ENCODE results near the gene ZMYM2.

ZMYM2 gene

GRCh38 chr13:20015763-20016162 is 57.2 kb downstream of the ZMYM2 start:
- TF ChIP-seq CREB1 (IDR thresholded peaks at IDR 0.05; ENCODE audit: low read depth) (no peak), TCF12 (IDR thresholded peaks at IDR 0.05; ENCODE audit: low read depth) (no peak), TEAD4 (IDR thresholded peaks at IDR 0.05) (no peak)

GRCh38 chr13:20016649-20017364 is 58.3 kb downstream of the ZMYM2 start:
- no peak for TF ChIP-seq EGR1 (IDR thresholded peaks at IDR 0.05)
- TF ChIP-seq, protein P1, sequence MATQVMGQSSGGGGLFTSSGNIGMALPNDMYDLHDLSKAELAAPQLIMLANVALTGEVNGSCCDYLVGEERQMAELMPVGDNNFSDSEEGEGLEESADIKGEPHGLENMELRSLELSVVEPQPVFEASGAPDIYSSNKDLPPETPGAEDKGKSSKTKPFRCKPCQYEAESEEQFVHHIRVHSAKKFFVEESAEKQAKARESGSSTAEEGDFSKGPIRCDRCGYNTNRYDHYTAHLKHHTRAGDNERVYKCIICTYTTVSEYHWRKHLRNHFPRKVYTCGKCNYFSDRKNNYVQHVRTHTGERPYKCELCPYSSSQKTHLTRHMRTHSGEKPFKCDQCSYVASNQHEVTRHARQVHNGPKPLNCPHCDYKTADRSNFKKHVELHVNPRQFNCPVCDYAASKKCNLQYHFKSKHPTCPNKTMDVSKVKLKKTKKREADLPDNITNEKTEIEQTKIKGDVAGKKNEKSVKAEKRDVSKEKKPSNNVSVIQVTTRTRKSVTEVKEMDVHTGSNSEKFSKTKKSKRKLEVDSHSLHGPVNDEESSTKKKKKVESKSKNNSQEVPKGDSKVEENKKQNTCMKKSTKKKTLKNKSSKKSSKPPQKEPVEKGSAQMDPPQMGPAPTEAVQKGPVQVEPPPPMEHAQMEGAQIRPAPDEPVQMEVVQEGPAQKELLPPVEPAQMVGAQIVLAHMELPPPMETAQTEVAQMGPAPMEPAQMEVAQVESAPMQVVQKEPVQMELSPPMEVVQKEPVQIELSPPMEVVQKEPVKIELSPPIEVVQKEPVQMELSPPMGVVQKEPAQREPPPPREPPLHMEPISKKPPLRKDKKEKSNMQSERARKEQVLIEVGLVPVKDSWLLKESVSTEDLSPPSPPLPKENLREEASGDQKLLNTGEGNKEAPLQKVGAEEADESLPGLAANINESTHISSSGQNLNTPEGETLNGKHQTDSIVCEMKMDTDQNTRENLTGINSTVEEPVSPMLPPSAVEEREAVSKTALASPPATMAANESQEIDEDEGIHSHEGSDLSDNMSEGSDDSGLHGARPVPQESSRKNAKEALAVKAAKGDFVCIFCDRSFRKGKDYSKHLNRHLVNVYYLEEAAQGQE (IDR thresholded peaks at IDR 0.05; ENCODE audit: low read depth), result no peak
- TF ChIP-seq TAF1 (IDR thresholded peaks at IDR 0.05; ENCODE audit: low read depth), result no peak
- TF ChIP-seq ZBTB7A (IDR thresholded peaks at IDR 0.05; ENCODE audit: low read depth), result no peak
- no peak for TF ChIP-seq TEAD4 (IDR thresholded peaks at IDR 0.05)
- TF ChIP-seq CEBPB (IDR thresholded peaks at IDR 0.05), result no peak
- no peak for TF ChIP-seq NFIC (IDR thresholded peaks at IDR 0.05)
- no peak for TF ChIP-seq CREB1 (IDR thresholded peaks at IDR 0.05; ENCODE audit: low read depth)
- TF ChIP-seq YY1 (IDR thresholded peaks at IDR 0.05; ENCODE audit: low read depth), result no peak
- TF ChIP-seq FOXM1 (IDR thresholded peaks at IDR 0.05; ENCODE audit: borderline replicate concordance, low read depth), result no peak
- no peak for TF ChIP-seq USF1 (IDR thresholded peaks at IDR 0.05)
- no peak for TF ChIP-seq EP300 (IDR thresholded peaks at IDR 0.05; ENCODE audit: borderline replicate concordance)
- TF ChIP-seq TCF12 (IDR thresholded peaks at IDR 0.05; ENCODE audit: low read depth), result no peak

DNA sequence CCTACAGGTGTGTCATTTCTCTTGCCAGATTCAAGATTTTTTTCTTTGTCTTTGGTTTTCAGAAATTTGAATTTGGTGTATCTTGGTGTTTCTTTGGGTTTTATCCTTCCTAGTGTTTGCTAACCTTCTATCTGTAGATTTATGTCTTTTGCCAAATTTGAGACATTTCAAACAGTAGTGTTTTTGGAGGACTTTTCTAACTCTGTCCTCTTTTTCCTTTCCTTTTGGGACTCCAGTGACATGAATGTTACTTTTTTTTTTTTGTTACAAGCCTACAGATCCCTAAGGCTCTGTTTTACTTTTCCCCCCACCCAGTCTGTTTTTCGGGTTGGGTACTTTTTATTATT is 58.8 kb downstream of the ZMYM2 start:
- no peak for TF ChIP-seq RAD21 (IDR thresholded peaks at IDR 0.05; ENCODE audit: low read depth)
- TF ChIP-seq NFIC (IDR thresholded peaks at IDR 0.05), result no peak
- no peak for TF ChIP-seq TCF12 (IDR thresholded peaks at IDR 0.05; ENCODE audit: low read depth)
- TF ChIP-seq, protein P1 (IDR thresholded peaks at IDR 0.05; ENCODE audit: low read depth), result no peak
- no peak for TF ChIP-seq EGR1 (IDR thresholded peaks at IDR 0.05)
- no peak for TF ChIP-seq TAF1 (IDR thresholded peaks at IDR 0.05; ENCODE audit: low read depth)
- TF ChIP-seq CEBPB (IDR thresholded peaks at IDR 0.05), result no peak

DNA sequence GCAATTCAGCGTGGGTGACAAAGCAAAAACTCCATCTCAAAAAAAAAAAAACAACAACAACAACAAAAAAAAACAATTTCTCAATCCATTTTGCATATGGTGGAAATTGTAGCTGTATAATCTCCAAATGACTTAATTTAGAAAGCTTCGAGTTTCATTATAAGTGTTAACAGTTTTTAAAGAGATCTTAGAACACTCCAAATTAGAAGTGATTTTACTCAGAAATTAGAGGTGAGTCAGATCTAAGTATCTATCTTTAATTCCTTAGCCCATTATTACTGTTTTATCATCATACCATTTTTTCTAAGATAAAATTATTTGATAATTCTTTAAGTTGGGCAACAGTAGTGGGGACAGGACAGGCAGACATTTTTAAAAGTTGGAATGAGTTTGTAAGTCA is 60.5 kb downstream of the ZMYM2 start:
- TF ChIP-seq FOXM1 (IDR thresholded peaks at IDR 0.05; ENCODE audit: borderline replicate concordance, low read depth) (no peak), CREB1 (IDR thresholded peaks at IDR 0.05; ENCODE audit: low read depth) (no peak), TCF12 (IDR thresholded peaks at IDR 0.05; ENCODE audit: low read depth) (no peak), USF1 (IDR thresholded peaks at IDR 0.05) (no peak), MAX (IDR thresholded peaks at IDR 0.05) (no peak), RAD21 (IDR thresholded peaks at IDR 0.05; ENCODE audit: low read depth) (no peak), YY1 (IDR thresholded peaks at IDR 0.05; ENCODE audit: low read depth) (no peak), NFIC (IDR thresholded peaks at IDR 0.05) (no peak), EGR1 (IDR thresholded peaks at IDR 0.05) (no peak), ZBTB7A (IDR thresholded peaks at IDR 0.05; ENCODE audit: low read depth) (no peak), TEAD4 (IDR thresholded peaks at IDR 0.05) (no peak), TAF1 (IDR thresholded peaks at IDR 0.05; ENCODE audit: low read depth) (no peak), CEBPB (IDR thresholded peaks at IDR 0.05) (no peak), EP300 (IDR thresholded peaks at IDR 0.05; ENCODE audit: borderline replicate concordance) (no peak)
- TF ChIP-seq, protein P1 (IDR thresholded peaks at IDR 0.05; ENCODE audit: low read depth), result no peak

- TF ChIP-seq CREB1 (IDR thresholded peaks at IDR 0.05; ENCODE audit: low read depth) (no peak), NFIC (IDR thresholded peaks at IDR 0.05) (no peak), FOXM1 (IDR thresholded peaks at IDR 0.05; ENCODE audit: borderline replicate concordance, low read depth) (no peak), EP300 (IDR thresholded peaks at IDR 0.05; ENCODE audit: borderline replicate concordance) (no peak), RAD21 (IDR thresholded peaks at IDR 0.05; ENCODE audit: low read depth) (no peak), CEBPB (IDR thresholded peaks at IDR 0.05) (no peak), MAX (IDR thresholded peaks at IDR 0.05) (no peak), USF1 (IDR thresholded peaks at IDR 0.05) (no peak), TEAD4 (IDR thresholded peaks at IDR 0.05) (no peak), TCF12 (IDR thresholded peaks at IDR 0.05; ENCODE audit: low read depth) (no peak), YY1 (IDR thresholded peaks at IDR 0.05; ENCODE audit: low read depth) (no peak)
- TF ChIP-seq, protein P1 (IDR thresholded peaks at IDR 0.05; ENCODE audit: low read depth), result no peak
These were observed 66.2 kb downstream of the ZMYM2 start for GRCh38 chr13:20024702-20025101.
